Heart left ventricle (tissue), 16 donors: ENCODE data around the gene NUMA1. TPM values are rescaled to one million over a fixed set of nuclear protein-coding genes. Genes with fewer than 3 reads are reported as not detected.
A peak's percentile ranks its signal among the peaks of the same experiment; 100 is the strongest.

Source experiments
- ATAC-seq, 4 donors: fragments of 200-7000 bp; cut with Tn5 transposase; one replicate each; pipeline ENCODE4 v1.9.1; 2020 to 2022; ENCODE audit warnings: moderate library complexity in 4 of 4, mild to moderate bottlenecking in 3 of 4, moderate number of reproducible peaks in 1 of 4
- DNase-seq, 5 donors: peaks; one replicate each; pipeline ENCODE4 v3.0.0-alpha.2; 2020
- H3K27ac ChIP-seq, 12 donors: fragments of 200-600 bp; sonication (generic) in 4 of 12; one replicate each; pipeline versions ENCODE4 v1.5.0 to v1.8.0; 2016 to 2022; ENCODE audit warnings: mild to moderate bottlenecking in 2 of 12
- H3K27me3 ChIP-seq, 9 donors: fragments of 200-600 bp; sonication (generic) in 2 of 9; one replicate each; pipeline versions ENCODE4 v1.5.1 to v1.8.0; 2016 to 2022; ENCODE audit warnings: mild to moderate bottlenecking in 3 of 9
- H3K36me3 ChIP-seq, 9 donors: fragments of 200-600 bp; sonication (generic) in 2 of 9; one replicate each; pipeline versions ENCODE4 v1.5.0 to v1.8.0; 2018 to 2022; ENCODE audit warnings: mild to moderate bottlenecking in 2 of 9
- H3K4me1 ChIP-seq, 12 donors: fragments of 200-600 bp; sonication (generic) in 4 of 12; one replicate each; pipeline versions ENCODE4 v1.5.0 to v1.8.0; 2016 to 2022; ENCODE audit warnings: mild to moderate bottlenecking in 3 of 12
- H3K4me3 ChIP-seq, 12 donors: fragments of 200-600 bp; sonication (generic) in 4 of 12; one replicate each; pipeline versions ENCODE4 v1.5.0 to v1.8.0; 2017 to 2022; ENCODE audit warnings: mild to moderate bottlenecking in 9 of 12, moderate library complexity in 4 of 12
- H3K9me3 ChIP-seq, 12 donors: fragments of 200-600 bp; sonication (generic) in 4 of 12; one replicate each; pipeline versions ENCODE4 v1.5.0 to v1.8.0; 2016 to 2022; ENCODE audit warnings: mild to moderate bottlenecking in 1 of 12
- POLR2A ChIP-seq, 2 donors: fragments of 450-650 bp; IDR thresholded peaks; one replicate each; pipeline ENCODE4 v1.6.1; 2017; ENCODE audit warnings: antibody characterized with exemption in 2 of 2, mild to moderate bottlenecking in 2 of 2, moderate library complexity in 2 of 2
- WGBS, 4 donors: extraction: QIAGEN DNeasy Blood & Tissue Kit in 2 of 4; methylation state at CpG; one replicate each; pipeline versions ENCODE4 v1.1.5 to v1.1.7; 2013 to 2018; 5-methylcytosine and 5-hydroxymethylcytosine counted together
- intact Hi-C, 10 donors: fragments of 100-400 bp; cut with DNase I; formaldehyde crosslinking; loops; one replicate each; pipeline versions ENCODE4 v1.11.1 to v1.14.2; 2022
- polyA plus RNA-seq, 2 donors: library from polyadenylated mRNA; stranded (reverse); fragments of 200-250 nt; gene quantifications; one replicate each; pipeline ENCODE4 v1.2.3, GENCODE V29; 2013
- total RNA-seq, 9 donors: library from RNA; depleted of rRNA in 2 of 9; stranded (reverse); fragments of >200 nt in 2 of 9; fragmentation: NEBNext Ultra II Directional in 3 of 9; extraction: Animal tissue kit (Norgen Biotek cat#: 25700) in 3 of 9; gene quantifications; one replicate each; pipeline versions ENCODE4 v1.1.0 to v1.2.4, GENCODE V29; 2016 to 2023
- TF ChIP-seq, protein P1 (sequence below), 12 donors: fragments of 200-600 bp; sonication (generic) in 4 of 12; IDR thresholded peaks; one replicate each; pipeline versions ENCODE4 v1.5.0 to v1.8.0; 2018 to 2022; ENCODE audit warnings: antibody characterized with exemption in 12 of 12, mild to moderate bottlenecking in 5 of 12
- donor health status: ischemic (EF 13 %, LVEDD 7.1; RV severe dilation, severe dysfunction).
- donor health status: healthy with polysubstance abuse.
- donor health status: DM: no; HTN: yes; CAD: no.
- donor health status: DM: no; HTN: no; CAD: no.
- donor health status: ischemic (EF 25% LVEDD 6.9; RV normal size, moderate dysfunction).
- donor health status: ischemic (EF 25% LVEDD 5.7; RV mildly dilated, moderate dysfunction).
- donor health status: healthy.
- donor health status: DM: yes; HTN: yes; CAD: no.
- donor health status: ischemic (EF 35%, LVEDD 5.7; RV mildly dilated, moderate dysfunction).
- donor health status: nonischemic (EF 11% LVEDD 7.7; RV severe dilation, severe dysfunction).
- donor health status: DM: yes; HTN: yes; CAD: no.
- donor health status: PGD.
- donor health status: ischemic (EF 29% LVEDD 5.4; RV normal size, mild dysfunction).
- donor health status: nonischemic (EF 23%, LVEDD 6.1; RV moderate dilation, normal function).

Gene NUMA1
- total and polyA plus RNA-seq, 11 donors: 62.7 to 193 (median 101) TPM

DNA sequence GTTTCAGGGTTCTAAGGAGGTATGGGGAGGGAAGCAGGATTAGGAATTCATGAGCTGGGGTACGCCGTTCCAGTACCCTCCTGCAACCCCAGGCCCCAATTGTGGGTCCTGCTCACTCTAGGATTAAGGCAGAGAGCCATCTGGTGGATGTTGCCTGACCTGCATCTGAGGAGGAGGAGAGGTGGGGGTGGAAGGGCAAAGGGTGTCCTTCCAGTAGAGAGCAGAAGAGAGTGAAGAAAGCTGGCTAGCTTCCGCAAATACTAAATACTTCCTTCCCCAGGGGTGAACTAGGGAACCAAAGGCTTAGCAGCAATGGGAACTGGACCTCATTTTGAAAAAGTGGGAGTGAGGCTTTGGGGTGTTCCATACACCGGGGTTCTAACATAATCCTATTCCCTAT is 10.9 kb upstream of the NUMA1 start:
- ATAC-seq (peak; percentile 73 to 95 (median 92)), DNase-seq (peak in 4 of 5 donors; percentile 73 to 78 (median 74))
- 29 to 33% (median 30%) methylated on average over 4 of the region's 4 CpGs for WGBS, 4 donors
- Histone ChIP-seq H3K9me3 (no peaks in the 10 kb centered on the region), H3K4me3 (no peak overlapping the region), H3K4me1 (peaks cover 0 to 25% (median 8%) of the 10 kb centered on the region in 12 donors), H3K27me3 (no peaks in the 10 kb centered on the region), H3K36me3 (peaks cover 0 to 63% (median 46%) of the 10 kb centered on the region in 9 donors), H3K27ac (peak overlapping the region in 4 of 12 donors; percentile 12 to 77 (median 36))
- intact Hi-C loops: loop anchor here in 8 of 10 donors (1.0 to 5.0 kb wide), 6 partner anchors 66 to 114 kb away; no protein-coding TSS in a partner anchor
- no peak for TF ChIP-seq POLR2A (IDR thresholded peaks at IDR 0.05)
- TF ChIP-seq, protein P1, sequence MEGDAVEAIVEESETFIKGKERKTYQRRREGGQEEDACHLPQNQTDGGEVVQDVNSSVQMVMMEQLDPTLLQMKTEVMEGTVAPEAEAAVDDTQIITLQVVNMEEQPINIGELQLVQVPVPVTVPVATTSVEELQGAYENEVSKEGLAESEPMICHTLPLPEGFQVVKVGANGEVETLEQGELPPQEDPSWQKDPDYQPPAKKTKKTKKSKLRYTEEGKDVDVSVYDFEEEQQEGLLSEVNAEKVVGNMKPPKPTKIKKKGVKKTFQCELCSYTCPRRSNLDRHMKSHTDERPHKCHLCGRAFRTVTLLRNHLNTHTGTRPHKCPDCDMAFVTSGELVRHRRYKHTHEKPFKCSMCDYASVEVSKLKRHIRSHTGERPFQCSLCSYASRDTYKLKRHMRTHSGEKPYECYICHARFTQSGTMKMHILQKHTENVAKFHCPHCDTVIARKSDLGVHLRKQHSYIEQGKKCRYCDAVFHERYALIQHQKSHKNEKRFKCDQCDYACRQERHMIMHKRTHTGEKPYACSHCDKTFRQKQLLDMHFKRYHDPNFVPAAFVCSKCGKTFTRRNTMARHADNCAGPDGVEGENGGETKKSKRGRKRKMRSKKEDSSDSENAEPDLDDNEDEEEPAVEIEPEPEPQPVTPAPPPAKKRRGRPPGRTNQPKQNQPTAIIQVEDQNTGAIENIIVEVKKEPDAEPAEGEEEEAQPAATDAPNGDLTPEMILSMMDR (IDR thresholded peaks at IDR 0.05): peak; percentile 79 to 92 (median 84)

DNA sequence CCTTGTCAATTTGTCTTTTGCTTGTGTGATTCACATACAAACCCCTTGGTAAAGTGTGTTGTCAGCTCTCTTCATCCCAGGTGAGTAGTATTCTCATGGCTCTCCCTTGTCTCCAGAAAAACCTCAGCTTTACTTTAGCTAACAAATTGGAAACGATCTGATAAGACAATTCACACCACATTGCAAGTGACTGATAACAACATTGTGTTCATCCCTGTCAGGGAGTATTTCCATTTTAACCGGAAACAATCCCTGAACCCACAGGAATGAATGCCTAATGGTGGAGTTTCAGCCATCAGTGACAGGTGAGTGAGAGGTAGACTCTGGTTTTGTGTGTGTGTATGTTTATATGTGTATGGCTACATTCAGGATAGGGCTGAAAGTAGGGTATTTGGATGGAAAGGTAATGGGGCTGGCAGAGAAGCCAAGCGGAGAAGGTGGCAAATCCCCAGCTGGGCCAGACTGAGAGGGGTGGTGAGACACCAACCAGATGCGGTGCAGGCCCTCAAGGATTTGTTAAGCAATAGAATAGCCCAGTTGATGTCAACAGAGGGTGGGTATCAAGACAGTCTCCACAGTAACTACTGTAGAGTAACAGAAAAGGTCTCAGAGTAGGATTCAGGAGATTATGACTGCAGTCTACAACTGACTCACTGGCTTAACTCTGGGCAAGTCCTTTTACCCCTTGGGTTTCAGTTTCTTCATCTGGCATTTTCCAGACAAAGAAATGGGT is 7.9 kb upstream of the NUMA1 start:
- H3K4me1 ChIP-seq: peaks cover 0 to 25% (median 8%) of the 10 kb centered on the region in 12 donors
- no peaks in the 10 kb centered on the region for H3K9me3 ChIP-seq
- ATAC-seq (no peak), DNase-seq (no peak)
- no peaks in the 10 kb centered on the region for H3K27me3 ChIP-seq
- TF ChIP-seq, protein P1 (IDR thresholded peaks at IDR 0.05): no peak
- no peak for TF ChIP-seq POLR2A (IDR thresholded peaks at IDR 0.05)
- WGBS, 4 donors: 70 to 85% (median 81%) methylated on average over 4 of the region's 4 CpGs
- peaks cover 0 to 50% (median 26%) of the 10 kb centered on the region in 9 donors for H3K36me3 ChIP-seq
- no peak overlapping the region for H3K27ac ChIP-seq
- H3K4me3 ChIP-seq: no peak overlapping the region
- intact Hi-C loops: loop anchor here in 1 of 10 donors (2.0 to 5.0 kb wide), 2 partner anchors 61 to 105 kb away; no protein-coding TSS in a partner anchor

DNA sequence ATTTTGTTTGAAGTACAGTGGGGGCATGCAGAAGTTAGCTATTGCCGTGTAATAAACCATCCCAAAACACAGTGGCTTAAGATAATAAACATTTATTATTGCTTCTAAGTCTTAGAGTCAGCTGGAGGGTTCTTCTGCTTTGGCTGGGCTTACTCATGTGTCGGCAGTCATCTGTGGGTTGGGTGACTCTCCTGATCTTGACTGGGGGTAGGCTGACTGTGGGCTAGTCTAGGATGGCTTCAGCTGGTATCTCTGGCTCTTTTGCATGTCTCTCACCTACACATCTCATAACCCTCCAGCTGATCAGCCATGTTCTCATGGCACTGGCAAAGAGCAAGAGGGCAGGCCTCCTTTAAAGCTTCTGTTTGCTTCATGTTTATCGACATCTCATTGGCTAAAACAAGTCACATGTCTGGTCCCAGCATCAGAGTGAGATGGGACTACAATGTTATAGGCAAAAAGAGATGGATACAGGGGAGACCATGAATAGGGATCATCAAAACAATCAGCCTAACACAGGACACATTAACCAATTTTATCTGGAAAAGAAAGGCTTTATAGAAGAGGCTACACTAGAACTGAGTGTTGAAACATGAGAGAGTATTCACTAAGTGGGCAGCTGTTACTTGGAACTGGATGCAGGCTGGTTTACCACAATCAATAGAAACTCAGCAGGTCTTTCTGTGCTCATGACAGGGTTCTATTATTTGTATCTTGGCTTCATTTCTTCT is 5.4 kb upstream of the NUMA1 start:
- Histone ChIP-seq H3K27me3 (no peaks in the 10 kb centered on the region), H3K9me3 (no peaks in the 10 kb centered on the region), H3K27ac (no peak overlapping the region), H3K4me3 (no peak overlapping the region), H3K36me3 (peaks cover 0 to 48% (median 23%) of the 10 kb centered on the region in 9 donors), H3K4me1 (peaks cover 0 to 22% (median 7%) of the 10 kb centered on the region in 12 donors)
- DNase-seq: no peak
- no peak for ATAC-seq
- intact Hi-C loops: loop anchor here in 1 of 10 donors (5.0 kb wide), 1 partner anchor 58 kb away; no protein-coding TSS in a partner anchor
- 92 to 98% (median 95%) methylated on average over 3 of the region's 3 CpGs for WGBS, 4 donors
- TF ChIP-seq, protein P1 (IDR thresholded peaks at IDR 0.05): no peak
- no peak for TF ChIP-seq POLR2A (IDR thresholded peaks at IDR 0.05)

DNA sequence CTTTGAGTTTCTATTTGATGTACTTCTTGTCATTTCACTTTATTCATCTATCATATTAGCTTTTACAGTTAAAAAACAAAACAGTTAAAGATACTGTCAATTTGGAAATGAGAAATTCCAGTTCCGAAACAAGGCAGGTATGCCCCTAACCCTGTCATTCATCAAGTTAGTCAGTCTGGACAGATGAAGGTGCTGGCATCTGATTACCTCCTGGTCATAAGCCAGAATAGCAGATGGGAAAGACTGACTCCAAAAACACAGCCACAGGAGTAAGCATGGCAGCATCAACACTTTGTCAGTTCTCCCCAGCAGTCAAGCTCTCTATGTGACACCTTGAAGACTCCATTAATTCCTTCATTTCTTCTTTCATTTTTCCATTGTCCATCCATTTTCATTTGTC is 4.6 kb upstream of the NUMA1 start:
- Histone ChIP-seq H3K9me3 (no peaks in the 10 kb centered on the region), H3K4me3 (no peak overlapping the region), H3K36me3 (peaks cover 0 to 40% (median 21%) of the 10 kb centered on the region in 9 donors), H3K27me3 (no peaks in the 10 kb centered on the region), H3K27ac (no peak overlapping the region), H3K4me1 (peaks cover 0 to 19% (median 7%) of the 10 kb centered on the region in 12 donors)
- intact Hi-C loops: loop anchor here in 4 of 10 donors (5.0 kb wide), 3 partner anchors 43 to 58 kb away; no protein-coding TSS in a partner anchor
- DNase-seq (no peak), ATAC-seq (no peak)
- 89 to 97% (median 93%) methylated on average over 1 of the region's 1 CpG for WGBS, 4 donors
- TF ChIP-seq POLR2A (IDR thresholded peaks at IDR 0.05): no peak
- TF ChIP-seq, protein P1 (IDR thresholded peaks at IDR 0.05): no peak
